Frontal cortex (tissue), 4 donors: Measurements from ENCODE around the gene RAB34. TPM values are rescaled to one million over a fixed set of nuclear protein-coding genes. Genes with fewer than 3 reads are reported as not detected.

Experiments
- DNase-seq, 2 donors: peaks; one replicate each; pipeline ENCODE4 v3.0.0; 2012; ENCODE audit warnings: low spot score in 2 of 2
- FAIRE-seq: peaks from 2 replicates; lab custom pipeline; 2012; peaks lifted over from hg19 to GRCh38; lab: Jason Lieb, UNC
- small RNA-seq: library from RNA; depleted of rRNA; stranded (forward); fragments of <200 nt; gene quantifications from one replicate; pipeline ENCODE3, GENCODE V24; 2014
- total RNA-seq: library from RNA; depleted of rRNA; stranded (reverse); fragments of >200 nt; gene quantifications from one replicate; pipeline ENCODE4 v1.2.3, GENCODE V29; 2014
- donor health status: control.
- donor health status: control.
- donor health status: control.

Gene RAB34
- total RNA-seq, 1 donor from 2014 or later = 12.2 TPM

DNA sequence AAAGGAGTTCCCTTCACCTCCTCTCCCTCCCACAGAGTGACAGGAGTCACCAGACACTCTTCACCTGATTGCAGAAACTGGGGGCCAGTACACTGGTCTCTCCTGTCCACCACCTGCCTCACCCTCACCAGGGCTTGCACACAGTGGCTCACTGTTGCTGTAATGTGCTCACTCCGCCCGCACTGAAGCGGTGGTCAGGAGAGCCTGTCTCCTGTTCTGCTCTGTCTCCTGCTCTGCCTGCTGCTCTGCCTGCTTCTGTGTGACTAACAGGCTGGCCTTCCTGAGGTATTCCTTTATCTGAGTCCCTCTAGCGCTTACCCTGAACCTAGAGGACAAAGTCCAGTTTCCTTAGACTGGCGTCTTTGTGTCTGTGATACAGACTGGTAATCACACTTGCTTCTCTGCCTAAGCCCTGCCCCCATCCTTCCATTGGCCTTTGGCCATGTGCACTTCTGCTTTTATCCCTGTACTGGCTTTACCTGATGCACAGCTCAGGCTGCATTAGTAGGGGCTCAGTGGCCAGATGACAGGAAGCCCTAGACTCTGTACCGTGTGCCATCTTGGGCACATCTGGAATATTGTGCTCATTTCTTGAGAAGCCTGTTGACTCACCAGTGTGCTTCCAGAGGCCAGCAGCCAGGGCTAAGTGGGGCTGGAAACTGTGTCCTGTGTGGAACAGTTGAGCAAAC is 19.3 kb downstream of the RAB34 start:
- DNase-seq = no peak
- FAIRE-seq = no peak

DNA sequence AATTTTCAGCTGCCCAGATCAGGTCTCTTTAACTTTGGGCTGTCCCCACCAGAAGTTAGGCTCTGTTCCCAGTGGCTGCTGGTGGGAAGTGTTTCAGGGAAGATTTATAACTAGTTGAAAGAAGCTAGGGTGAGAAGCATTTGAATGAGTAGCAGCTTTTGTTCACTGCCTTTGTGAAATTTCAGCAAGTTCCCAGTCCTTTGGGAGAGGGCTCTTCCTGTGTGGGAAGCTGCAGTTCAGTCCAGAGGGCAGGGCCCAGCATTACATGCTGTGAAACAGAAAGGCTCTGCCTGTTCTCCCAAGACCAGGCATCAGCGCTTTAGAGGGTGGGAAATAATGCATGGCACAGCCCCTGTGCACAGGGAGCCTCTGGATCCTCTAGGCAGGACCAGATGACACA is 23.8 kb downstream of the RAB34 start:
- no peak for DNase-seq
- no peak for FAIRE-seq

DNA sequence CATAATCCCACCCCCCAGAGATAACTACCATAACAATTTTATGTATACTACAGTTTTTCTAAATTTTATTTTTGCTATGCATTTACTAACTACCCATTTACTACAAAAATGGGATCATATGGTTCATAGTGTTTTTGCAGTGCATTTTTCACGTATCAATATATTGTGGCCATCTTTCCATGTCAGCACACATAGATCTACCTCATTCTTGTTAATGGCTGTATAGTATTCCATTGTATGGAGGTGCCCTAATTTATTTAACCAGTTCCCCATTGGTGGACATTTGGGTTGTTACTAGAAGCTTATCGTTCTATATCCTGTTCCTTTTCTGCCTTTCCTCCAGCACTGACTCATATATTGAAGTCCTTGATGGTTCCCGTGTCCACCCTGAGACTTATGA is 28.7 kb downstream of the RAB34 start:
- DNase-seq (no peak), FAIRE-seq (no peak)

DNA sequence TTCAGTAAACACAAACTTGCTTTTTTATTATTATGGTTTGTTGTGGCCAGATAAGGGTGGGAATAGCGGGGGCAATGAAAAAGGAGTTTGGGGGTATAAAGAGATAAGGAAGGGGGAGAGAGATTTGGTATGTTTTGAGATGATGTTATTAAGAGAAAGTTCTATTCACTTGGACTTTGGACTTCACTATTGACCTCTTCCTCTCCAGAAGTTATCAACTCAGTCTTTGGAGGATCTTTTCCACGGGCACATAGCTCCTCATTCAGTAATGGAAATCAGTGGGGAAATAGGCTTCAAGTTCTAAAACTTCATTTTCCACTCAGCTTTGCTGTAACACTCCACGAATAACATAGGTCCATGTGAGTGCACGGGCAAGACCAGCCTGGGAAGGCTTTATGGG is 29.2 kb downstream of the RAB34 start:
- DNase-seq (no peak), FAIRE-seq (no peak)

DNA sequence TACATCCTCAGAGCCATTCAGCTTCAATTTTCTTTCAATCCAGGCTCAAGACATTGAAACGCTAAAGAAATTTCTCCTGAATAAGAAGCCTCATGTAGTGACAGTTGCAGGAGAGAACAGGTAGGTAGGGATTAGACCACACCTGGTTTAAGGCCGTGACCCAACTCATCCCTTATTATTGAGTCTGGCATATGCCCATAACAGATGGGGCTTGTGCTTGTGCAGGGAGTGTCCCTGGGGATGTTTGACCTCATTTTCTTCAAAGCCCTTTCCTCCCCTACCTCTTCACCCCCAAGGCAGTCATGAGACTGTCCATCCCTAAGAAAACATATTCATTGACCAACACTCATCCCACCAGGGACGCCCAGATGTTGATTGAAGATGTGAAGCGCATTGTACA is 31.4 kb downstream of the RAB34 start:
- no peak for FAIRE-seq

DNA sequence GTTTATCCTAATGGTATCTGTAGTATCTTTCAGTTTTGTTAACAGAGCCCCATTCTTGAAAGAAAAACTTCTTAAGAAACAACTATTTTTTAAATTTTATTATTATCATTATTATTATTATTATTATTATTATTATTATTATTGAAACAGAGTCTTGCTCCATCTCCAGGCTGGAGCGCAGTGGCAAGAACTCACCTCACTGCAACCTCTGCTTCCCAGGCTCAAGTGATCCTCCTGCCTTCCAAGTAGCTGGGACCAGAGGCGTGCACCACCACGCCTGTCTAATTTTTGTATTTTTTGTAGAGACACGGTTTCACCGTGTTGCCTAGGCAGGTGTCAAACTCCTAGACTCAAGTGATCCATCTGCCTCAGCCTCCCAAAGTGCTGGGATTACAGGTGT is 32.3 kb downstream of the RAB34 start:
- FAIRE-seq (no peak), DNase-seq (no peak)

More for the DNA sequence above, 31.4 kb downstream of the RAB34 start:
- no peak for DNase-seq

DNA sequence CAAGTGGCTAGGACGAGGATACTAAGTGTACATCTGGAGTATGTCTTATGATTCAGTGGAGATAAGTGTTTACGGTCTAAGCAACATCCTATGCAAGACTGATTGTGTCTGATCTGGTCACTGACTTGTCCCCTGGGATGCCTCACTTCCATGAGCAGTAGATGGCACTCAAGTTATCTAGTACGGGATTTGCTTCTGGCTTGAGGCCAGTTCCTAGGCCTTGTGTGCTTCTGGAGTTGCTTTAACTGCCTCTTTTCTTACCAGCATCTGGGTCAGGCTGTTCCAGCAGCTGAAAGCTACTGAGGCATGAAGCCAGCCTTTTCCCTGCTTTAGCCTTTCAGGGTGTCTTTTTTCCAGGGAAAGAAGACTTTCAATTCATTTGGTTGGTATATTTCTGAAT is 32.7 kb downstream of the RAB34 start:
- FAIRE-seq (no peak), DNase-seq (peak; percentile 47 to 72)

DNA sequence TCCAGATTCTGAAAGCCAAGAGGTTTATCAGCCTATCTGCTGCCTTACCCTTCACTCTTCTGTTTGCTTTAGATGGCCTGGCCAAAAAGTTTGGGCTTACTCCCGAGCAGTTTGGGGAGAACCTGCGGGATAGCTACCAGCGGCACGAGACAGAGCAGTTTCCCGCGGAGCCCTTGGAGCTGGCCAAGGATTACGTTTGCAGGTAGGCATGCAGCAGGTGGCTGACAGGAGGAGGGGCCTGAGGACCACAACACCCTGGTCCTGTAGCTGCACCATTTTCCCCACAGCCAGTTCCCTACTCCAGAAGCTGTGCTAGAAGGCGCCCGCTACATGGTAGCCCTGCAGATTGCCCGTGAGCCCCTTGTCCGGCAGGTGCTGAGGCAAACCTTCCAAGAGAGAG is 35.0 kb downstream of the RAB34 start:
- DNase-seq = no peak
- FAIRE-seq = no peak

DNA sequence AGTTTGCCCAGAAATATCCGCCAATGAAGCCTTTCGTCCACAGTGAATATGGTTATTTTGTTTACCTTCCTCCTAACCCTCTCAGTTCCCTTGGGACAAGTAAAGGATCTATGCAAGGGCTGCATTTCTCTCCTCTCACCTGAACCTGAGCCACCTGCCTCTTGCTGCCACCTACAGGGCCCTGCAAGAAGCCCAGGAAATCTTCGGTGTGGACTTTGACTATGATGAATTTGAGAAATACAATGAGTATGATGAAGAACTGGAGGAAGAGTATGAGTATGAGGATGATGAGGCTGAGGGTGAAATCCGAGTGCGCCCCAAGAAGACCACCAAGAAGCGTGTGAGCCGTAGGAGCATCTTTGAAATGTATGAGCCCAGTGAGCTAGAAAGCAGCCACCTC is 41.7 kb downstream of the RAB34 start:
- DNase-seq (no peak), FAIRE-seq (no peak)

DNA sequence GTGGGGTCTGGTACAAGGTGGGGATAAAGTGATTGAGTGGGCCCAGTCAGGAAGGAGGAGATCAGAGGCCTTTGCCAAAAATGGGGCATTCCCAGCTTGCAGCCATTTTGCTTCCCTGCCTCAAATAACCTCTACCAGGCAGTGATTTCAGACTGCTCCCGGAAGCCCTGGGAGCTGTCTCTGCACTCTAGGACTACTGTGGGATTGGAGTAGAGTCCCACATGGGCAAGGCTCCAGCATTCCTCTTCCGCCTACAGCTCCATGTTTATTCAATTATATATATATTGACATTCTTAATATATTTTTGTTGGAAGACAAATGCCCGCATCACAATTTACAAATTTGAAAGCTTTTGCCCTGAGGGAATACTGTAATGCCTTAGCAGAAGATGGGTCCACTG is 42.2 kb downstream of the RAB34 start:
- FAIRE-seq = no peak
- DNase-seq = no peak

DNA sequence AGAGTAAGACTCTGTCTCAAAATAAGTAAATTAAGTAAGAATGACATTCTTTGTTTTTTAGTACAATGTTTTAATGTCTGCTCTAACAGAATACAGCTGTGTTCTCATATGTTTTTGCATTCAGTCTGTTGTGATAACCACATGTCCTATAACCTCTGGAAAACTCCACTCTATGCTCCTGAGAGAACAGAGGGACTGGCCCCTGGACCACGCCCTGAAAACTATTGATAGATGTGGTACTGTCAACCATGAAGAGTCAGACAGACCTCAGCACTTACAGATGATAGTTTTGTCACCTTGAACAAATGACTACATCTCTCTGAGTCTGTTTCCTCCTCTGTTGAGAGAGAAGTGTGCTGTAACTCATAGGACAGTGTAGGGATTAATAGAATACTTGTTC is 47.8 kb downstream of the RAB34 start:
- DNase-seq = no peak
- no peak for FAIRE-seq

DNA sequence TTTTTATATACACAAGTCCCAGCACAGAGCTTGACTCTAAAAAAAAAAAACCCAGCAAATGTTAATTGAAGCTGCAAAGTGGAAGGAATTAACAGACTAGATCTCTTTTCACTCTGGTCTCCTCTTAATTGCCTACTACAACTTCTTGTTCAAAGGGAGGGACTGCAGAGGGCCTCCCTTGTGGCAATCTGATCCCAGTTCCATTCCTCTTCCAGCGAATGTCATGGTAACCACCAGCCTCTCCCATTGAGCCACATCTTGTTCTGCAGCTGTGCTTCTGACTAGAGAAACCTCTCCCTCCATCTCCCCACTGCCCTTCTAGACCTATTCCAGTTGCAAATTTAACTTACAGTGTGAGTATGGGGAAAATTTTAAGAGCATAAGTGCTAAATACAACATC is 49.8 kb downstream of the RAB34 start:
- DNase-seq = no peak
- no peak for FAIRE-seq

DNA sequence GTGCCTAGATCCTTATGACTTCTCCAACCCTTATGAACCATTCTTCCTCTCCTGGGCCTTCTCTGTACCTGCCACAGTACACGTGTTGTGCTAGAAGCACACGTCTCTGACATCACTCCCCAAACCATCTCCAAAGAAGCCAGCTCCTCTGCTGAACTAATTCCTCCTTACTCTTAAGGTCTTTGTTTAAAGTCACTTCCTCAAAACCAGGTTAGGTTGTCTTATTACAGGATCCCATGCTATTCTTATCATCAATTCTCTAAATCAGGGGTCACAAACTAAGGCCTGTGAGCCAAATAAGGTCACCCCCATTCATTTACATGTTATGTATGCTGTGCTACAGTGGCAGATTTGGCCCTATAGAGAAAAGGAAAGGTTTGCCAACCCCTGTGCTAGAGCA is 51.7 kb downstream of the RAB34 start:
- FAIRE-seq (no peak), DNase-seq (no peak)

Small RNA genes within 50 kb of the gene (small RNA-seq; reads per million reads assigned to genes)
- gene SNORD42A (not detected), gene SNORD42B (not detected), gene SNORD4A (not detected), gene SNORD4B (not detected)

Other genes with a start within 250 kb of the RAB34 start
- not detected for gene SLC13A2, start 244.2 kb downstream of the RAB34 start, total RNA-seq
- gene FOXN1, start 211.5 kb downstream of the RAB34 start, total RNA-seq = not detected
- 32.6 TPM for gene UNC119, start 165.2 kb downstream of the RAB34 start, total RNA-seq
- 16.3 TPM for gene PIGS, start 146.3 kb downstream of the RAB34 start, total RNA-seq
- gene ALDOC, start 141.0 kb downstream of the RAB34 start, total RNA-seq = 56.7 TPM
- gene SPAG5, start 118.8 kb downstream of the RAB34 start, total RNA-seq = 3.7 TPM
- gene RSKR, start 103.7 kb downstream of the RAB34 start, total RNA-seq = 11.8 TPM
- gene BLTP2, start 72.7 kb downstream of the RAB34 start, total RNA-seq = 81.9 TPM
- 44.0 TPM for gene SDF2, start 56.0 kb downstream of the RAB34 start, total RNA-seq
- gene SUPT6H, start 55.7 kb downstream of the RAB34 start, total RNA-seq = 28.9 TPM
- 2.9 TPM for gene PROCA1, start 6.0 kb downstream of the RAB34 start, total RNA-seq
- gene RPL23A, start 2.1 kb upstream of the RAB34 start, total RNA-seq = 436 TPM
- under 0.01 TPM for gene TLCD1, start 8.4 kb upstream of the RAB34 start, total RNA-seq
- gene NEK8, start 10.9 kb upstream of the RAB34 start, total RNA-seq = 0.82 TPM
- 60.3 TPM for gene TRAF4, start 26.1 kb upstream of the RAB34 start, total RNA-seq
- 2.4 TPM for gene FAM222B, start 124.9 kb upstream of the RAB34 start, total RNA-seq
- gene ERAL1, start 137.1 kb upstream of the RAB34 start, total RNA-seq = 19.6 TPM
- gene FLOT2, start 179.9 kb upstream of the RAB34 start, total RNA-seq = 14.7 TPM
- gene DHRS13, start 185.2 kb upstream of the RAB34 start, total RNA-seq = 28.9 TPM
- gene PHF12, start 233.7 kb upstream of the RAB34 start, total RNA-seq = 30.6 TPM